ENCODE results near the gene ELOVL1.

- TF ChIP-seq CTCF (IDR thresholded peaks at IDR 0.05 in 4 of 5, conservative IDR thresholded peaks at IDR 0.05 in 1 of 5) (no peak), POLR2A (IDR thresholded peaks at IDR 0.05) (no peak)
Measured at GRCh38 chr1:43366601-43367025, 1.2 kb downstream of the ELOVL1 start.

Data from gastrocnemius medialis (tissue), 4 donors.